Gastroesophageal sphincter (tissue), 4 donors: ENCODE measurements around the gene UBTF. TPM values are rescaled to one million over a fixed set of nuclear protein-coding genes. Genes with fewer than 3 reads are reported as not detected.

Experiments used
- ATAC-seq: fragments of 150-250 bp; one replicate; pipeline ENCODE4 v1.9.1; 2016; ENCODE audit warnings: mild to moderate bottlenecking, moderate library complexity
- H3K27ac ChIP-seq, 4 donors: fragments of 200-600 bp; sonication (generic) in 3 of 4; 1 replicate in 3 of 4; 2 replicates in 1 of 4; pipeline ENCODE4 v1.5.1; 2016 to 2019
- H3K27me3 ChIP-seq: fragments of 200-600 bp; sonication (generic); one replicate; pipeline ENCODE4 v1.5.1; 2019
- H3K36me3 ChIP-seq, 2 donors: fragments of 200-600 bp; sonication (generic); one replicate each; pipeline ENCODE4 v1.5.1; 2019; ENCODE audit warnings: control low read depth in 1 of 2
- H3K4me1 ChIP-seq, 3 donors: fragments of 200-600 bp; sonication (generic); 1 replicate in 2 of 3; 2 replicates in 1 of 3; pipeline ENCODE4 v1.5.1; 2016 to 2019; ENCODE audit warnings: control low read depth in 2 of 3
- H3K4me3 ChIP-seq, 2 donors: fragments of 200-600 bp; sonication (generic); one replicate each; pipeline ENCODE4 v1.5.1; 2019; ENCODE audit warnings: mild to moderate bottlenecking in 1 of 2, moderate library complexity in 1 of 2
- H3K9me3 ChIP-seq, 3 donors: fragments of 200-600 bp; sonication (generic); one replicate each; pipeline ENCODE4 v1.5.1; 2017 to 2019; ENCODE audit warnings: control low read depth in 2 of 3
- EP300 ChIP-seq: sonication (generic); formaldehyde crosslinking; IDR thresholded peaks from one replicate; pipeline ENCODE4 v1.6.1; 2017; ENCODE audit warnings: antibody characterized with exemption, mild to moderate bottlenecking
- POLR2A ChIP-seq, 2 donors: fragments of 450-650 bp; IDR thresholded peaks; one replicate each; pipeline ENCODE4 v1.6.1; 2017; ENCODE audit warnings: antibody characterized with exemption in 2 of 2, mild to moderate bottlenecking in 2 of 2, moderate library complexity in 1 of 2
- POLR2AphosphoS5 ChIP-seq: sonication (generic); formaldehyde crosslinking; IDR thresholded peaks from one replicate; pipeline ENCODE4 v1.6.1; 2017; ENCODE audit warnings: antibody characterized with exemption
- WGBS, 2 donors: methylation state at CpG; one replicate each; pipeline ENCODE4 v1.1.5; 2018; ENCODE audit warnings: low coverage in 1 of 2; 5-methylcytosine and 5-hydroxymethylcytosine counted together
- total RNA-seq, 4 donors: library from RNA; depleted of rRNA; stranded (reverse); fragments of >200 nt; gene quantifications; one replicate each; pipeline ENCODE4 v1.1.0, GENCODE V29; 2016
- TF ChIP-seq, protein P1 (sequence below), 4 experiments: fragments of 200-600 bp in 2 of 4; fragments of 450-650 bp in 2 of 4; sonication (generic) in 1 of 4; IDR thresholded peaks; one replicate each; pipeline ENCODE4 v1.5.1; 2017 to 2019; ENCODE audit warnings: antibody characterized with exemption in 4 of 4, mild to moderate bottlenecking in 2 of 4, moderate library complexity in 2 of 4

Gene UBTF
- total RNA-seq, 4 donors from 2014 or later = 55.6 to 85.5 (median 60.4) TPM

DNA sequence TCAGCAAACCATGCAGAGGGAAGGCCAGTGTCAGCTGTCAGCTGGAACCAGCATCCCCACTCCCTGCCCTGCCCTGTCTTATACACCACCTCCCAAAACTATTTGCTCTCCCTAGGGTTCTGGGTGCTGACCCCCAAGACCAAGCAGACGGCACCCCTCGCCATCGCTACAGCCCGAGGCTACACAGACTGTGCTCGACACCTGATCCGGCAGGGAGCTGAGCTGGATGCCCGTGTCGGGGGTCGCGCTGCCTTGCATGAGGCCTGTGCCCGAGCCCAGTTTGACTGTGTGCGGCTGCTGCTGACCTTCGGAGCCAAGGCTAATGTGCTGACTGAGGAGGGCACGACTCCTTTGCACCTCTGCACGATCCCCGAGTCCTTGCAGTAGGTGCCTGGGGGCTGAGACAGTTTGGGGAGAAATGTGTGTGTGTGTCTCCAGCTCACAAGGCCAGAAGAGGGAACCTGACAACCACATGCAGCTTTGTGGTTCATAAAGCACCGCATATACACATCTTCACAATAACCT is 47.5 kb downstream of the UBTF start:
- H3K9me3 ChIP-seq = no peaks in the 10 kb centered on the region
- no peaks in the 10 kb centered on the region for H3K27me3 ChIP-seq
- TF ChIP-seq EP300 (no peak), POLR2AphosphoS5 (no peak), POLR2A (IDR thresholded peaks at IDR 0.05) (no peak)
- TF ChIP-seq, protein P1, sequence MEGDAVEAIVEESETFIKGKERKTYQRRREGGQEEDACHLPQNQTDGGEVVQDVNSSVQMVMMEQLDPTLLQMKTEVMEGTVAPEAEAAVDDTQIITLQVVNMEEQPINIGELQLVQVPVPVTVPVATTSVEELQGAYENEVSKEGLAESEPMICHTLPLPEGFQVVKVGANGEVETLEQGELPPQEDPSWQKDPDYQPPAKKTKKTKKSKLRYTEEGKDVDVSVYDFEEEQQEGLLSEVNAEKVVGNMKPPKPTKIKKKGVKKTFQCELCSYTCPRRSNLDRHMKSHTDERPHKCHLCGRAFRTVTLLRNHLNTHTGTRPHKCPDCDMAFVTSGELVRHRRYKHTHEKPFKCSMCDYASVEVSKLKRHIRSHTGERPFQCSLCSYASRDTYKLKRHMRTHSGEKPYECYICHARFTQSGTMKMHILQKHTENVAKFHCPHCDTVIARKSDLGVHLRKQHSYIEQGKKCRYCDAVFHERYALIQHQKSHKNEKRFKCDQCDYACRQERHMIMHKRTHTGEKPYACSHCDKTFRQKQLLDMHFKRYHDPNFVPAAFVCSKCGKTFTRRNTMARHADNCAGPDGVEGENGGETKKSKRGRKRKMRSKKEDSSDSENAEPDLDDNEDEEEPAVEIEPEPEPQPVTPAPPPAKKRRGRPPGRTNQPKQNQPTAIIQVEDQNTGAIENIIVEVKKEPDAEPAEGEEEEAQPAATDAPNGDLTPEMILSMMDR (IDR thresholded peaks at IDR 0.05) = no peak
- peaks cover 0 to 23% of the 10 kb centered on the region in 2 donors for H3K36me3 ChIP-seq
- WGBS, 2 donors = 67% methylated on average over 11 of the region's 17 CpGs; no CpG with 5 or more reads in 1 of the 2 donors
- no peak for ATAC-seq
- H3K4me3 ChIP-seq = no peak overlapping the region
- H3K27ac ChIP-seq = peak overlapping the region in 2 of 4 donors; percentile 83 to 91
- peaks cover 0 to 49% (median 7%) of the 10 kb centered on the region in 3 donors for H3K4me1 ChIP-seq

DNA sequence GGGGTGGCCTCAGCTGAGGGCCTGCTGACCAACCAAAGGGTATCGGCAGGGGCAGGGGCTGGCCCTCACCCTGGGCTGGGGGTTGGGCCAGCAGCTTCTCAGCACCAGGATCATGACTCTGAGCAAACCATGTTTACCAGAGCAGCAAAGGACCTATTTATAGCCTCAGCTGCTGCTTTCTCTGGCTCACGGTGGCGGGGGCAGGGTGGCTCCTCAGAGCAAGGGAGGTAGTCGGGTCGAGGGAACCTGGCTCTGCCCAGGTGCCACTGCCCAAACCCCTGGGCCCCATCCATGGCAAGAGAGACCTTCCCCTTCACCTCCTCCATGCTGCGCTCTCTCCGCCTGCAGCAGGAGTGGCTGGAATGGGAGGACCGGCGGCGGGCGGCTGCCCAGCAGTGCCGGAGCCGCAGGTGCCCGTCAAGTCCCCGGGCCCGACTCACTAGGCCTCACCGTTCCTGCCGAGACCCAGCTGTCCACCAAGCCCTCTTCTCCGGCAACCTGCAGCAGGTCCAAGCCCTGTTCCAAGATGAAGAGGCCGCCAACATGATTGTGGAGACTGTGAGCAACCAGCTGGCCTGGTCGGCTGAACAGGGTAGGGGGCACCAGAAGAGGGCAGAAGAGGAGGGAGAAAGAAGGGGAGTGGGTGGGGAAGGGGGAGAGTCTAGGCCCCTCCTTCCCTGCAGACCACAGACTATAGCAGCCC is 48.8 kb downstream of the UBTF start, which contains the start of gene ASB16:
ASB16 (plus strand) TSS at position 206 of the 703 bp plus-strand sequence; CDS start at position 292, 86 bp downstream.
- Histone ChIP-seq H3K27ac (peak within 1 kb of the TSS; percentile 54 to 91 (median 85)), H3K27me3 (no peaks in the 10 kb centered on the region), H3K4me3 (peak within 1 kb of the TSS; percentile 29 to 51), H3K4me1 (peaks cover 0 to 49% (median 7%) of the 10 kb centered on the region in 3 donors), H3K36me3 (peaks cover 0 to 11% of the 10 kb centered on the region in 2 donors), H3K9me3 (no peaks in the 10 kb centered on the region)
- TF ChIP-seq POLR2A (IDR thresholded peaks at IDR 0.05) (peak in 1 of 2 donors; percentile 20), EP300 (no peak), POLR2AphosphoS5 (no peak)
- TF ChIP-seq, protein P1 (IDR thresholded peaks at IDR 0.05) = peak in 1 of 4 experiments; percentile 21
- no CpG with 5 or more reads among the region's 21 CpGs for WGBS, 2 donors
- ATAC-seq = peak; percentile 60

DNA sequence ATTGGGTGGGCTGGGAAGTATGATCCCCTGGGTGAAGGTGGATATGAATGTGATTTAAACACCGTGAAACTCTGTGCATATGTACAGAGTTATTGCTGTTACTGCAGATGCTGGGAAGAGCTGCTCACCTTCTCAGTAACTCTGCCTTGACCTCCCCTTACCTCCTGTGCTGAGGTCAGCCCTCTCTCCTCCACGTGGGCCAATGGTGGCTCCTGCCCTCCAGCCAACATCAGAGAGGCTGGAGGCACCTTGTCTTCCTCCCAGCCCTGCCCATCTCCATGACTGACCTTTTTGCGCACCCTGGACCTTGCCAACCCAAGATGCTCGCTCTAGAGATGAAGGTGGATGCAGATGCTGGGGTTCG is 49.4 kb downstream of the UBTF start:
- Histone ChIP-seq H3K9me3 (no peaks in the 10 kb centered on the region), H3K27ac (peak overlapping the region; percentile 54 to 91 (median 85)), H3K4me1 (peaks cover 0 to 49% (median 7%) of the 10 kb centered on the region in 3 donors), H3K36me3 (peaks cover 0 to 11% of the 10 kb centered on the region in 2 donors), H3K4me3 (peak overlapping the region in 1 of 2 donors; percentile 51), H3K27me3 (no peaks in the 10 kb centered on the region)
- TF ChIP-seq, protein P1 (IDR thresholded peaks at IDR 0.05) = no peak
- TF ChIP-seq POLR2AphosphoS5 (no peak), POLR2A (IDR thresholded peaks at IDR 0.05) (no peak), EP300 (no peak)
- WGBS, 2 donors = 0 to 6% methylated on average over 1 to 2 of the region's 5 CpGs
- no peak for ATAC-seq

DNA sequence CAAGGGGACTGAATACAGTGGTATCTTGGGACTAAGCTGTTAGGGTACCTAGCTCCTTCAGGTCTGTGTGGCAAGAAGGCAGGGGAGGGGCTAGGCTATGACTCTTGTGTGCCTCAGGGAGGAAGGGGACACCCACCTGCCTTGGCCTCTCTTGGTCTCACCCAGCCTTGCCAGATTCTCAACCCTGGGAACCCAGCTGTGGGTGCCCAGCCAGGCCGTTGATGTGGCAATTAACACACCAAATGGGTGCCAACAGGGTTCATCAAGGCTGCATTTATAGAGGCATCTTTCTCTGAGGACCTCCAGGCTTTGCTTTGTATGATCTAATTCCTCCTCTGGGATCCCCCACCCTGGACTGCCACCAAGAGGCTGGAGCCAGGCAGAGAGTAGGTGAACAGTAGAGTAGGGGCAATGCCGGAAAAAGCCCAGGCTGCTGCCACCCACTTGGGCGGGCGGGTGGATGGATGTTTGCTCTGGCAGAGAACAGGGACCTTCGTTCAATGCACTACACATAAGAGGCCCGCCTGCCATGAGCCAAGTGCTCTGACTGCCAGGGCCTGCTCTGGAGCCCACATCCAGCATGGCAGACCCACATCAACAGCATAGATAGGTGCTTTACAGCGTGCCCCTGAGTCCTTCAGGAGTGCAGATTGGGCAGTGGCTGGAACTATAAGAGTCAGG is 52.2 kb downstream of the UBTF start:
- Histone ChIP-seq H3K9me3 (no peaks in the 10 kb centered on the region), H3K4me1 (peaks cover 0 to 45% (median 7%) of the 10 kb centered on the region in 3 donors), H3K27ac (no peak overlapping the region), H3K27me3 (no peaks in the 10 kb centered on the region), H3K36me3 (no peaks in the 10 kb centered on the region), H3K4me3 (no peak overlapping the region)
- no peak for ATAC-seq
- TF ChIP-seq, protein P1 (IDR thresholded peaks at IDR 0.05) = no peak
- TF ChIP-seq POLR2AphosphoS5 = no peak
- TF ChIP-seq POLR2A (IDR thresholded peaks at IDR 0.05) = no peak
- 100% methylated on average over 3 of the region's 7 CpGs; no CpG with 5 or more reads in 1 of the 2 donors for WGBS, 2 donors
